ENCODE measurements around the gene CORO6. TPM values are rescaled to one million over a fixed set of nuclear protein-coding genes. Genes with fewer than 3 reads are reported as not detected.
"Not testable (repeated sequence)": the region's sequence is repeated elsewhere in the genome, so short reads cannot be mapped to it uniquely, and the experiment has no call there.

CORO6 gene
- 10 to 100 TPM in 2 of 3 donors, 1 to 10 TPM in 1; 9.8 to 12.3 (median 11.8) TPM for total RNA-seq

- H3K36me3 Mint-ChIP-seq (ENCODE audit: insufficient read depth) = no peaks in the 10 kb centered on the region
- ATAC-seq = peak; percentile 62 to 64
- H3K27me3 Mint-ChIP-seq (ENCODE audit: low read depth) = no peaks in the 10 kb centered on the region
- peak; percentile 67 for DNase-seq
- H3K4me1 Mint-ChIP-seq (ENCODE audit: low read depth) = peaks cover 39% of the 10 kb centered on the region
- peak within 1 kb of the TSS; percentile 81 for H3K4me3 Mint-ChIP-seq
- no peaks in the 10 kb centered on the region for H3K9me3 Mint-ChIP-seq
Measured at GRCh38 chr17:29622337-29623282, at the start of gene CORO6. CORO6 (minus strand) TSS chr17:29622912; CDS start chr17:29621421, 1,491 bp downstream.

- H3K9me3 Mint-ChIP-seq = no peaks in the 10 kb centered on the region
- no peak for DNase-seq
- H3K36me3 Mint-ChIP-seq (ENCODE audit: insufficient read depth) = peaks cover 32% of the 10 kb centered on the region
- H3K27me3 Mint-ChIP-seq (ENCODE audit: low read depth) = no peaks in the 10 kb centered on the region
- peaks cover 19% of the 10 kb centered on the region for H3K4me1 Mint-ChIP-seq (ENCODE audit: low read depth)
- no peak for ATAC-seq
- H3K4me3 Mint-ChIP-seq = no peak overlapping the region
Measured at GRCh38 chr17:29671661-29672060, 48.9 kb upstream of the CORO6 start.

GRCh38 chr17:29669266-29669665 lies 46.6 kb upstream of the CORO6 start:
- Mint-ChIP-seq H3K27me3 (ENCODE audit: low read depth) (no peaks in the 10 kb centered on the region), H3K36me3 (ENCODE audit: insufficient read depth) (peaks cover 31% of the 10 kb centered on the region), H3K4me1 (ENCODE audit: low read depth) (peaks cover 26% of the 10 kb centered on the region), H3K9me3 (no peaks in the 10 kb centered on the region), H3K4me3 (no peak overlapping the region)
- DNase-seq = no peak
- no peak for ATAC-seq

- ATAC-seq (no peak), DNase-seq (no peak)
- Mint-ChIP-seq H3K36me3 (ENCODE audit: insufficient read depth) (peaks cover 34% of the 10 kb centered on the region), H3K4me3 (no peak overlapping the region), H3K27me3 (ENCODE audit: low read depth) (no peaks in the 10 kb centered on the region), H3K4me1 (ENCODE audit: low read depth) (peaks cover 22% of the 10 kb centered on the region), H3K9me3 (no peaks in the 10 kb centered on the region)
Measured at GRCh38 chr17:29667969-29668368, 45.3 kb upstream of the CORO6 start.

GRCh38 chr17:29665481-29665810 lies 42.7 kb upstream of the CORO6 start:
- H3K36me3 Mint-ChIP-seq (ENCODE audit: insufficient read depth) = peaks cover 33% of the 10 kb centered on the region
- ATAC-seq = no peak
- no peak for DNase-seq
- peaks cover 27% of the 10 kb centered on the region for H3K4me1 Mint-ChIP-seq (ENCODE audit: low read depth)
- no peak overlapping the region for H3K4me3 Mint-ChIP-seq
- H3K9me3 Mint-ChIP-seq = no peaks in the 10 kb centered on the region
- H3K27me3 Mint-ChIP-seq (ENCODE audit: low read depth) = no peaks in the 10 kb centered on the region

- Mint-ChIP-seq H3K4me3 (no peak overlapping the region), H3K4me1 (ENCODE audit: low read depth) (peaks cover 28% of the 10 kb centered on the region), H3K9me3 (no peaks in the 10 kb centered on the region), H3K36me3 (ENCODE audit: insufficient read depth) (peaks cover 31% of the 10 kb centered on the region), H3K27me3 (ENCODE audit: low read depth) (no peaks in the 10 kb centered on the region)
- DNase-seq (no peak), ATAC-seq (peak; percentile 95 to 98)
Measured at GRCh38 chr17:29664743-29665480, 42.2 kb upstream of the CORO6 start.

GRCh38 chr17:29663155-29663554 lies 40.4 kb upstream of the CORO6 start:
- H3K36me3 Mint-ChIP-seq (ENCODE audit: insufficient read depth) = peaks cover 29% of the 10 kb centered on the region
- H3K27me3 Mint-ChIP-seq (ENCODE audit: low read depth) = no peaks in the 10 kb centered on the region

GRCh38 chr17:29661213-29661612 lies 38.5 kb upstream of the CORO6 start:
- Mint-ChIP-seq H3K27me3 (ENCODE audit: low read depth) (no peaks in the 10 kb centered on the region), H3K9me3 (no peaks in the 10 kb centered on the region), H3K4me3 (no peak overlapping the region), H3K36me3 (ENCODE audit: insufficient read depth) (peaks cover 22% of the 10 kb centered on the region), H3K4me1 (ENCODE audit: low read depth) (peaks cover 29% of the 10 kb centered on the region)
- no peak for ATAC-seq
- no peak for DNase-seq

More at GRCh38 chr17:29663155-29663554, 40.4 kb upstream of the CORO6 start:
- DNase-seq (no peak), ATAC-seq (no peak)
- Mint-ChIP-seq H3K9me3 (no peaks in the 10 kb centered on the region), H3K4me1 (ENCODE audit: low read depth) (peaks cover 35% of the 10 kb centered on the region), H3K4me3 (no peak overlapping the region)

- DNase-seq = no peak
- Mint-ChIP-seq H3K4me1 (ENCODE audit: low read depth) (peaks cover 13% of the 10 kb centered on the region), H3K36me3 (ENCODE audit: insufficient read depth) (peaks cover 26% of the 10 kb centered on the region), H3K27me3 (ENCODE audit: low read depth) (no peaks in the 10 kb centered on the region), H3K4me3 (no peak overlapping the region), H3K9me3 (no peaks in the 10 kb centered on the region)
- ATAC-seq = peak; percentile 92
Measured at GRCh38 chr17:29659155-29659554, 36.4 kb upstream of the CORO6 start.

- no peaks in the 10 kb centered on the region for H3K9me3 Mint-ChIP-seq
- peaks cover 7% of the 10 kb centered on the region for H3K4me1 Mint-ChIP-seq (ENCODE audit: low read depth)
- H3K27me3 Mint-ChIP-seq (ENCODE audit: low read depth) = no peaks in the 10 kb centered on the region
- H3K36me3 Mint-ChIP-seq (ENCODE audit: insufficient read depth) = peaks cover 23% of the 10 kb centered on the region
- H3K4me3 Mint-ChIP-seq = no peak overlapping the region
- DNase-seq (no peak), ATAC-seq (no peak)
Measured at GRCh38 chr17:29655323-29655722, 32.6 kb upstream of the CORO6 start.

GRCh38 chr17:29653995-29654714 lies 31.4 kb upstream of the CORO6 start:
- ATAC-seq (no peak), DNase-seq (no peak)
- H3K36me3 Mint-ChIP-seq (ENCODE audit: insufficient read depth) = peaks cover 30% of the 10 kb centered on the region
- H3K4me1 Mint-ChIP-seq (ENCODE audit: low read depth) = peaks cover 4% of the 10 kb centered on the region
- no peaks in the 10 kb centered on the region for H3K27me3 Mint-ChIP-seq (ENCODE audit: low read depth)
- H3K4me3 Mint-ChIP-seq = no peak overlapping the region
- no peaks in the 10 kb centered on the region for H3K9me3 Mint-ChIP-seq

- H3K9me3 Mint-ChIP-seq = no peaks in the 10 kb centered on the region
Measured at GRCh38 chr17:29652976-29653375, 30.3 kb upstream of the CORO6 start.

GRCh38 chr17:29651913-29652312 lies 29.2 kb upstream of the CORO6 start:
- H3K4me3 Mint-ChIP-seq; H3K9me3 Mint-ChIP-seq; H3K4me1 Mint-ChIP-seq (ENCODE audit: low read depth): not testable (repeated sequence)

More at GRCh38 chr17:29652976-29653375, 30.3 kb upstream of the CORO6 start:
- Mint-ChIP-seq H3K36me3 (ENCODE audit: insufficient read depth) (peaks cover 34% of the 10 kb centered on the region), H3K4me3 (no peak overlapping the region), H3K4me1 (ENCODE audit: low read depth) (no peaks in the 10 kb centered on the region), H3K27me3 (ENCODE audit: low read depth) (no peaks in the 10 kb centered on the region)
- ATAC-seq (no peak), DNase-seq (no peak)

GRCh38 chr17:29650396-29650795 lies 27.7 kb upstream of the CORO6 start:
- H3K4me3 Mint-ChIP-seq = no peak overlapping the region
- H3K27me3 Mint-ChIP-seq (ENCODE audit: low read depth) = no peaks in the 10 kb centered on the region
- peaks cover 23% of the 10 kb centered on the region for H3K36me3 Mint-ChIP-seq (ENCODE audit: insufficient read depth)
- ATAC-seq (no peak), DNase-seq (no peak)
- H3K4me1 Mint-ChIP-seq (ENCODE audit: low read depth) = peaks cover 4% of the 10 kb centered on the region
- no peaks in the 10 kb centered on the region for H3K9me3 Mint-ChIP-seq

More at GRCh38 chr17:29651913-29652312, 29.2 kb upstream of the CORO6 start:
- H3K36me3 Mint-ChIP-seq (ENCODE audit: insufficient read depth) = peaks cover 36% of the 10 kb centered on the region
- H3K27me3 Mint-ChIP-seq (ENCODE audit: low read depth); DNase-seq; ATAC-seq: not testable (repeated sequence)

All from activated T-cell treated with anti-CD3 and anti-CD28 coated beads, Interleukin-2, amount 50 U/mL, for 4 hours (primary cell).